Measurements from ENCODE around the gene CASP14. TPM values are rescaled to one million over a fixed set of nuclear protein-coding genes. Genes with fewer than 3 reads are reported as not detected.

Gene CASP14
- polyA plus RNA-seq, 6 donors from 2014 or later, result not detected

- H3K27me3 Mint-ChIP-seq, result peaks cover 22 to 61% (median 58%) of the 10 kb centered on the region in 3 donors
- ATAC-seq (ENCODE audit: low read depth in 2 of 2), result no peak
- H3K4me1 Mint-ChIP-seq, result peaks cover 13 to 16% (median 14%) of the 10 kb centered on the region in 3 donors
- no peak within 1 kb of the TSS for H3K27ac Mint-ChIP-seq
- no peak for DNase-seq
- peak within 1 kb of the TSS in 7 of 8 donors; percentile 50 to 76 (median 66) for H3K4me3 Mint-ChIP-seq
- H3K9me3 Mint-ChIP-seq, result peaks cover 10 to 31% (median 21%) of the 10 kb centered on the region in 7 donors
- H3K36me3 Mint-ChIP-seq, result peaks cover 7 to 36% of the 10 kb centered on the region in 2 donors
These were observed 58.1 kb downstream of the CASP14 start, which contains the start of gene SYDE1 for GRCh38 chr19:15107061-15108010. TSS of gene SYDE1 (plus strand) at chr19:15107401. CDS start at chr19:15107434, 33 bp downstream.

Other genes with a start within 250 kb of the CASP14 start
- gene OR7A5, start 214.3 kb upstream of the CASP14 start, polyA plus RNA-seq (ENCODE audit: low read depth in 6 of 6), result not detected
- gene OR7C1, start 214.3 kb upstream of the CASP14 start, polyA plus RNA-seq (ENCODE audit: low read depth in 6 of 6), result not detected
- not detected for gene OR7A10, start 200.6 kb upstream of the CASP14 start, polyA plus RNA-seq (ENCODE audit: low read depth in 6 of 6)
- gene OR7A17, start 163.3 kb upstream of the CASP14 start, polyA plus RNA-seq (ENCODE audit: low read depth in 6 of 6), result not detected
- gene OR7C2, start 108.0 kb upstream of the CASP14 start, polyA plus RNA-seq (ENCODE audit: low read depth in 6 of 6), result not detected
- gene SLC1A6, start 69.6 kb upstream of the CASP14 start, polyA plus RNA-seq (ENCODE audit: low read depth in 6 of 6), result under 1 TPM in 2 of 6 donors, not detected in 4; 0.18 to 0.84 TPM
- gene OR1I1, start 32.7 kb downstream of the CASP14 start, polyA plus RNA-seq (ENCODE audit: low read depth in 6 of 6), result not detected
- gene SYDE1, start 57.9 kb downstream of the CASP14 start, polyA plus RNA-seq (ENCODE audit: low read depth in 6 of 6), result under 1 TPM in 3 of 6 donors, not detected in 3; 0.09 to 0.16 (median 0.15) TPM
- gene NOTCH3, start 151.5 kb downstream of the CASP14 start, polyA plus RNA-seq (ENCODE audit: low read depth in 6 of 6), result not detected
- gene EPHX3, start 183.0 kb downstream of the CASP14 start, polyA plus RNA-seq (ENCODE audit: low read depth in 6 of 6), result not detected